ENCODE data around the gene TNRC18. TPM values are rescaled to one million over a fixed set of nuclear protein-coding genes. Genes with fewer than 3 reads are reported as not detected.
"Not testable (repeated sequence)": the region's sequence is repeated elsewhere in the genome, so short reads cannot be mapped to it uniquely, and the experiment has no call there.

TNRC18 gene
- total RNA-seq, 1 experiment from 2014 or later: 16.3 TPM

GRCh38 chr7:5350600-5351385 lies 72.8 kb downstream of the TNRC18 start:
- no peak for DNase-seq (ENCODE audit: low spot score)

GRCh38 chr7:5350174-5350463 lies 73.5 kb downstream of the TNRC18 start:
- no peak for DNase-seq (ENCODE audit: low spot score)

- DNase-seq (ENCODE audit: low spot score): no peak
These were observed 74.0 kb downstream of the TNRC18 start for GRCh38 chr7:5349437-5350173.

GRCh38 chr7:5349005-5349380 lies 74.6 kb downstream of the TNRC18 start:
- DNase-seq (ENCODE audit: low spot score): no peak

- DNase-seq (ENCODE audit: low spot score): no peak
These were observed 75.3 kb downstream of the TNRC18 start for GRCh38 chr7:5348134-5349004.

GRCh38 chr7:5345671-5346070 lies 78.0 kb downstream of the TNRC18 start:
- DNase-seq (ENCODE audit: low spot score): no peak

GRCh38 chr7:5345171-5345570 lies 78.5 kb downstream of the TNRC18 start:
- DNase-seq (ENCODE audit: low spot score): no peak

GRCh38 chr7:5344342-5344741 lies 79.3 kb downstream of the TNRC18 start:
- DNase-seq (ENCODE audit: low spot score): no peak

GRCh38 chr7:5343884-5344283 lies 79.8 kb downstream of the TNRC18 start:
- no peak for DNase-seq (ENCODE audit: low spot score)

GRCh38 chr7:5342631-5343030 lies 81.0 kb downstream of the TNRC18 start:
- no peak for DNase-seq (ENCODE audit: low spot score)

GRCh38 chr7:5339955-5340354 lies 83.7 kb downstream of the TNRC18 start:
- DNase-seq (ENCODE audit: low spot score): no peak

GRCh38 chr7:5337047-5337446 lies 86.6 kb downstream of the TNRC18 start:
- DNase-seq (ENCODE audit: low spot score): no peak

- no peak for DNase-seq (ENCODE audit: low spot score)
These were observed 89.0 kb downstream of the TNRC18 start for GRCh38 chr7:5334671-5335070.

GRCh38 chr7:5333121-5334045 lies 90.3 kb downstream of the TNRC18 start:
- no peak for DNase-seq (ENCODE audit: low spot score)

- no peak for DNase-seq (ENCODE audit: low spot score)
These were observed 91.1 kb downstream of the TNRC18 start for GRCh38 chr7:5332579-5332978.

GRCh38 chr7:5330288-5330687 lies 93.3 kb downstream of the TNRC18 start:
- no peak for DNase-seq (ENCODE audit: low spot score)

- DNase-seq (ENCODE audit: low spot score): no peak
These were observed 98.7 kb downstream of the TNRC18 start for GRCh38 chr7:5324961-5325360.

- DNase-seq (ENCODE audit: low spot score): not testable (repeated sequence)
These were observed 99.5 kb downstream of the TNRC18 start for GRCh38 chr7:5323800-5324781.

- no peak for DNase-seq (ENCODE audit: low spot score)
These were observed 100.8 kb downstream of the TNRC18 start for GRCh38 chr7:5322621-5323410.

Data from H4 (cell line).